ELF-1 (cell line): Measurements from ENCODE around the gene PSMC4.

ENCODE experiments used
- DNase-seq: peaks from one replicate; pipeline ENCODE4 v3.0.0-alpha.2; 2016; ENCODE audit warnings: low read depth, low spot score

The PSMC4 gene

GRCh38 chr19:39970675-39971379, at the start of gene PSMC4:
TSS of gene PSMC4 (plus strand) at chr19:39971165. CDS start at chr19:39971203, 38 bp downstream.
- peak; percentile 100 for DNase-seq

DNA sequence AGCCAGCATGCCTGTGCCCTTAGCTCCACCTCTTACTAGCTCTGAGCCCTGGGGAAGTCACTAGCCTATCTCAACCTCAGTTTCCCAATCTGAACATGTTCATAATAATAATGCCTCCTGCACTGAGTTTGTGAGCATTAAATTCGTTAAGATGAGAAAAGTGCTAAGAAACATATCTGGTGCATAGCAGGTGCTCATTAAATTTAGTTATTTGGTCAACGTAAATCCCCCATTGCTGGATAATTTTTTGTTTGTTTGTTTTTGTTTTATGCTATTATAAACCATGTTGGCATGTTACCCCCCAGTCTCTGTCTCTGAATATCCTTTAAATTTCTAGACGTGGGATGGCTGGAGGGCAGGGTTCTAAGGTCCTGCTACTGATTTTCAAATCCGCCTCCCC, 47.1 kb upstream of the PSMC4 start:
- DNase-seq: no peak

DNA sequence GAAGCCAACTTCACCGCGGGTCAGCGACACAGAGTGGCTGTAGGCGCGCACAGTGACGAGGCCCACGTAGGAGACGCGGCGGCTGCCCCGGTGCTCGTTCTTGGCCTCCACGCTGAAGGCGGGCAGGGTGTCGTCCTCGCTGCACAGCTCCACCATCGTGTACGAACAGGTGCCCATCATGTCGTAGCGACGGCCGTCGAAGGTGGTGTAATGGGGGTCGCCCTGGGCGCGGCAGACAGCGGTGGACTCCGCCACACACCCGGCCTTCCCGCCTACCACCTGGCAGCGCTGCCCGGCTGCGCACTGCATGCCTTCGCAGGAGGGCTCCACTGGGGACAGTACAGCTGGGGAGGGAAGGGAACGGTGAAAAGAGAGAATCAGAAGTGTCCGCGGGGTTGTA, 46.6 kb upstream of the PSMC4 start:
- DNase-seq: no peak

DNA sequence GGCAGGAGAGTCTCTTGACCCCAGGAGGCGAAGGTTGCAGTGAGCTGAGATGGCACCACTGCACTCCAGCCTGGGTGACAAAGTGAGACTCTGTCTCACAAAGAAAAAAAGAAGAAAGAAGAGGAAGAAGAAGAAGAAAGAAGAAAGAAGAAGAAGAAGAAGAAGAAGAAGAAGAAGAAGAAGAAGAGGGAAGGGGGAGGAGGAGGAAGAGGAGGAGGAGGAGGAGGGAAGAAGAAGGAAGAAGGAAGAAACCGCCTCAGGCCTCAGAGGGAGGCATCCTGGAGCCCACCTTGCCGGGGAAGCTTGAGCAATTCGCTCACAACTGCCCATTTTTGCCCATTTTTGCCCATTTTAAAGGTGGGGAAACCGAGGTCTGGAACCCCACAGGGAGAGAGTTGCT, 46.0 kb upstream of the PSMC4 start:
- no peak for DNase-seq

GRCh38 chr19:39926170-39926760, 44.7 kb upstream of the PSMC4 start:
- no peak for DNase-seq

- DNase-seq: no peak
Observed at GRCh38 chr19:39927076-39927475, 43.9 kb upstream of the PSMC4 start.

- DNase-seq: no peak
Observed at GRCh38 chr19:39927524-39928356, 43.2 kb upstream of the PSMC4 start.

DNA sequence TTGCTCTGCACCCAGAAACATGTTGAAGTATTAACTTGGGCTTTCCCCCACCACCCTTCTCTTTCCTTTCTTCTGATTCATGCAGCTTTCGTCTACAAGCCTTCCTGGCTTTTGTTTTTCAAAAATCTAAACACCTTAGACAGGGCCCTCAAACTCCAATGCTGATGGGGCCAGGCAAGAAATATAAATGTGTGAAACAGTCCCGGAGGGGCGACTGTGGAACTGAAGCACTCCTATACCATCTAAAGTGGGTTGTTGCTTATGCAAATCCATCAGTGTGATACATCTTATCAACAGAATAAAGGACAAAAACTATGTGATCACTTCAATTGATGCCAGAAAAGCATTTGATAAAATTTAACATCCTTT, 42.6 kb upstream of the PSMC4 start:
- no peak for DNase-seq

GRCh38 chr19:39929750-39930149, 41.2 kb upstream of the PSMC4 start:
- no peak for DNase-seq

DNA sequence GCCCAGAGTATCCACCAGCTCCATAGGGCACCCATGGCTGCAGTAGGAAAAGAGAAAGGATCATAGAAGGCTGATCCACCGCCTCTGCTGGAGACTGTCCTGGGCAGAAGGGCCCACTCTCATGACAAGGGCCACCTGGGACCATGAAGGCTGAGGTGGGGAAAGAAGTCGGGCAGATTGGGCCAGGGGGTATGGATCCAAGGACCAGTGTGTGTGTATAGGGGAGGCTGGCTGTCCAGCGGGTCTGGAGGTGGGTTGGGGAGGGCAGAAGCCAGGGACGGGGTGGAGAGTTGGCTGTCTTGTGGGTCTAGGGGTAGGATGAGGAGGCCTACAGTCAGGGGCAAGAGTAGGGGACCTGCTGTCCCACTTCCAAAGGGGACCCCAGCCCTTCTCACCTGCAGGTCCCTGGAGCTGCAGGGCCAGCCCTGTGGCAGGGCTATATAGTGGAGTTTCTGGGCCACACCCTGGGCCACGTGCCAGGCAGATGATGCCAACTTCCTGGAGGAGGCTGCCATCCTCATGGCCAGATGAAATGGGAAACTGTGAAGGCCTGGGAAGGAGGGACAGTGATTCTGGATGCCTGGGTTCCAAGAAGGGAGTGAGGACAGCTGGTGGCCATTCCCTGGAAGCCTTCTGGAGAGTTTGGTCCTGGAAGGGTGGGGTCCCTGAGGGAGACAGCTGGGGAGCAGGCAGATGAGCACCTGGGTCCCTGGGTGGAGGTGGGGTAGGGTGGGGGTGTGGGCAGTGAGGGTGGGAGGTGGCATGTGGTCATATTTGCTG, 36.2 kb upstream of the PSMC4 start, which contains the start of gene FCGBP:
Gene FCGBP, minus strand, starts transcription at position 51 of the 780 bp plus-strand sequence.
- no peak for DNase-seq

DNA sequence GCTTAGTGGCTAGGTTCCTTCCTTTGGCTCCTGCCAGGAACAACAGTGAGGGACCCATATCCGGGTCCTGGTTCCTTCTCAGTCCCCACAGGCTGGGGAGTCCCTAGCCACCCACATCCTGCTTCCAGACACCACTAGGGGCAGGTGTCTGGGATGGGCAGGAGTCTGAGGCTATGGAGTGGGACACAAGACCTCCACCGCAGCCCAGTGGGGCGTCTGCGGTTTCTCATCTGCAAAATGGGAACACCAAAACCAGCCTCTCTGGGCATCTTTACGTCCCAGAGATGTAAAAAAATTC, 35.7 kb upstream of the PSMC4 start:
- DNase-seq: no peak

DNA sequence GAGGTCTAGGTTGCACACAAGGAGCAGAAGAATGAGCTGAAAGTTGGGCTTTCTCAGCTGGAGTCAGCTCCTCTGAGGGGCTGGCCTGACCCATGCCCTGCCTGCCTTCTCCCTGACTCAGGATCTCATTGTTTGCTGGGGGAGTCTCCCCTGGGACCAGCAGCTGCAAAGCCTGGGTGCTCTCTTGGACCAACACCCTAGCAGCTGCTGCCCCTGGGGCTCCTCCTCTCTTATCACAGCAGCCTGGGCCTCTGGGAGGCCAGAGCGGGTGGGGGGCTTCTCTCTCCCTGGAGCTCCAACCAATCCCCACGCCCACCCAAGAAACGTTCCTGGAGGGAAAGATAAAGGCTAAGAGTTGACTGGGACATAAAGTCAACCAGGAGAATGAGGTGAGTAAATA, 34.9 kb upstream of the PSMC4 start:
- no peak for DNase-seq

GRCh38 chr19:39936622-39937021, 34.3 kb upstream of the PSMC4 start:
- no peak for DNase-seq

- no peak for DNase-seq
Observed at GRCh38 chr19:39937094-39937720, 33.8 kb upstream of the PSMC4 start.

- no peak for DNase-seq
Observed at GRCh38 chr19:39937787-39938186, 33.2 kb upstream of the PSMC4 start.

DNA sequence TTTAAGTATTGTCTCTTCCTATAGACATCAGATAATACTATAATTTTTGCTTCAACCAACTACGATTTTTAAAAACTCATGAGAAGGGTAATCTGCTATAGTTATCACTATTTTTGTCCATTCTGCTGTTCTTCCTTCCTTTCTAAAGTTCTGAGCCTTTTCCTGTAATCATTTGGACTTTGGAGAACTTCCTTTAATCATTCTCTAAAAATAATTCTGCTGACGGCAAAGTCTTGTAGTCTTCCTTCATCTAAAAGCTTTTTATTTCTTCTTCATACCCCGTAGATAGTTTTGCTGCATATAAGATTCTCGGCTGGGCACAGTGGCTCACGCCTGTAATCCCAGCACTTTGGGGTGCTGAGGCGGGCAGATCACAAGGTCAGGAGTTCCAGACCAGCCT, 31.4 kb upstream of the PSMC4 start:
- DNase-seq: no peak

DNA sequence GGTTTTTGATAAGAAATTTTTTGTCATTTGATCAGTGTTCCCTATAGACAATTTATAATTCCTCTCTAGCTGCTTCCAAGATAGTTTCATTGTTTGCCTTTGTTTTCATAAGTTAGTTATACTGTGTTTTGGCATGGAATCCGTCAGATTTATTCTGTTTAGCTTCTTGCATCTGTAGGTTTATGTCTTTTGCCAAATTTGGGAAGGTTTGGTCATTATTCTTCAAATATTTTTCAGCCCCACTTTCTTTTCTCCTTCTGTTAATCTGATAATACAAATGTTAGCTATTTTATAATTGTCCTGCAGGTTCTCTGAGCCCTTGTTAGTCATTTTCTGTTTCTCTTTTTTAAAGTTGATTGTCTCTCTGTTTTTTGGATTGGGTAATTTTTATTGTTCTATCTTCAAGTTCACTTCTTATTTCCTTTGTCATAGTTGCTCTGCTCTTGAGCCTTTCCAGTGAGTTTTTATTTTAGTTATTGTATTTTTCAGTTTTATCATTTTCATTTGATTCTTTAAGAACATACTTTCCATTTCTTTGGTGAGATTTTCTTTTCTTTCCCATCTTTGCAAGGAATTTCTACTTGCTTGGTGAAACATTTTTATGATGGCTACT, 30.6 kb upstream of the PSMC4 start:
- no peak for DNase-seq

DNA sequence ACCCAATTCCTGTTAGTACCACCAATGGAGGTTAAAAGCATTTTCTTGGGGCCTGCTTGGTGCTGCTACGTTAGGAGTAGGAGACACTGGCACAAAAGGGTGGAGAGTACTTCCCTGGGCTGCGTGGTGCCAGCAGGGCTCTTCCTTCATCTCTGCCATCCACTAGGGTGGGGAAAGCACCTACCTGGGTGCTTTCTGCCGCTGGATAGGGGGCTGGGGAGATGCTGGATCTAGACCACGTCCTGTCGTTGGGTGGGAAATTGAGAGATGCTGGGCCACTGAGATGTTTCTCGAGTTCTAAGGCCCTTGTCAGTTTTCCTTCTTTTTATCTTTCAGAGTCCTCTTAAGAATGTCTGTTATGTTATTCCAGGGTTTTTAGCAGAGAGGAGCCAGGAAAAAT, 29.8 kb upstream of the PSMC4 start:
- DNase-seq: no peak

GRCh38 chr19:39941615-39942365, 29.2 kb upstream of the PSMC4 start:
- DNase-seq: no peak

DNA sequence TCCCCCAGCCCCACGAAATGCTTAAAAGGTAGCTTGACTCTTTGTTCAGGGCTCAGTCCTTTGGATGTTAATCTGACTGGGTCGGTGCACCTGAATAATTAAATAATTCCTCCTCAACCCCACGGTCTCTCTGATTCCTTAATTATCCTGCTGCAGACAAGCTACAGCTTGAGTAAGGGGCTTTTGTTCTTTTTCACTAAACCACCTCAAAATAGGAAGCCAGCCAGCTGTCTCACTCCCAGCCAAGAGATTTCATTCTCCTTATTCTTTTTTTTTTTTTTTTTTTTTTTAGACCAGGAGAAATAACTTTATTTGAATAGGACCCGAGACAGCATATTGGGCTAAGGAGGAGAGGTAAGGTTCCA, 28.6 kb upstream of the PSMC4 start:
- no peak for DNase-seq

DNA sequence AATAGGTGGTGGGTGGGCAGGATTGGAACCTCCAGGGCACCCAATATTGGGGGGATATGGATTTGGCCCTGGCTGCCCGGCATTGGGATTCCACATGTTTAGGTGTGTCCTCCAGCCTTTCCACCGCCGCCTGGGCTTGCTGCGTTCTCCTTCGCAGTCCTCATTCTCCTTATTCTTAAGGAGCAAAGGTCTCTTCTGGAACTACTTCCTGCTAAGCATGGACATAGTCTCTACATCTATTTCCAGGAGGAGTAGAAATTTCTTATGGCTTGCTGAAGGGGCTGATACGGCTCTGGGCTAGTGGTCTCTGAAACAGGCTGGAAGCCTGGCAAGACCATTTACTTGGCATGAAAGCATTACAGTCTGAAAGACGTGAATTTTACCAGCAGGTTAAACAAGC, 27.4 kb upstream of the PSMC4 start:
- no peak for DNase-seq
